CD4-positive, alpha-beta T cell treated with Interleukin-15 for 1 hour (primary cell): Measurements from ENCODE around the gene MLC1.
A peak's percentile ranks its signal among the peaks of the same experiment; 100 is the strongest.

Experiments
- DNase-seq: peaks from one replicate; pipeline ENCODE4 v3.0.0-alpha.2; 2020

The MLC1 gene

GRCh38 chr22:50085211-50085972 is at the start of gene MLC1:
Gene MLC1 (minus strand): TSS chr22:50085426. CDS start chr22:50084902, 524 bp downstream.
- DNase-seq = peak; percentile 29

GRCh38 chr22:50134481-50134880 is 49.3 kb upstream of the MLC1 start:
- no peak for DNase-seq

GRCh38 chr22:50131894-50132293 is 46.7 kb upstream of the MLC1 start:
- DNase-seq = no peak

- no peak for DNase-seq
These were observed 44.0 kb upstream of the MLC1 start for GRCh38 chr22:50129121-50129736.

DNA sequence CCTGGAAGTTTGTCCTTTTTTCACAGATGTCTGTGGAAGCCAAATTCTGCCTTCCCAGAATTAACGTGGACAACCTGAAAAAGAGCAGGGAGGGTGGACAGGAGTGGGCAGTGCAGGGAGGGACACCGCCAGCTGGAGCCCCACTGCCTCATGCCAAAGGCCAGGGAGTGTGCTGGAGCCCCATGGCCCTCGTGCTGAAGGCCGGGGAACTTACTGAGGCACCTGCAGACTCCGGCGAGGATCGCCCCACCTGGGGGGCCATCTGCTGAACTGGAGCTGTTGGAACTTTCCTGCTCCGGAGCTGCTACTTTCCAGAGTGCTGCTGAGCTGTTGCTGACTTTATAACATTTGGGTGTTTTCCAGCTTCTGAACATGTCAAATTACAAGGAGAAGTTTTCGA is 39.8 kb upstream of the MLC1 start:
- DNase-seq = no peak

GRCh38 chr22:50123119-50123518 is 37.9 kb upstream of the MLC1 start:
- DNase-seq = no peak

DNA sequence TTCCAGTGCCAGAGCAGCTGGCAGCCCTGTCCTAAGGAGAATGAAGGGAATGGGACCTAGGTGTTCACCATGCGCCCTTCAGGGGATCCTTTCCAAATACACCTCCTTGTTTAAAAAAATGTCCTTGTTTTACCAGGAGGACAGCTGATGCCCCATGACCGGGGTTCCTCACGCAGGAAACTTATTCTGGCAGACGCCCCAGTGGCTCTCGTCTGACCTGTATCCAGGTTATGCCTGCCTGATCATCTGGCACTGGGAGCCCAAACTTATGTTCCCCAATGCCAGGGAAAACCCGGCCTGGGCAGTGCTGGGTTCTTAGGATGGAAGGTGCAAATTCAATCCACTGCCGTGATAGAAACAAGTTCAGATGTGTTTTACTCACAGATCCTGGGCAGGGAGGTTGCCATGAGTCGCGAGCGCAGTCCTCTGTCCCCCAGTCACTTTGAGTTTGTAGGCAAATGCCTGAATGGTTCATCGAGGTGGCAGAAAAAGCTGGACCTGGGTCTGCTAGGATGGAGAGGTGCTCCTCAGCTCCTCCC is 36.0 kb upstream of the MLC1 start:
- no peak for DNase-seq

- DNase-seq = no peak
These were observed 34.6 kb upstream of the MLC1 start for GRCh38 chr22:50119768-50120251.

GRCh38 chr22:50119169-50119767 is 34.0 kb upstream of the MLC1 start:
- DNase-seq = no peak

DNA sequence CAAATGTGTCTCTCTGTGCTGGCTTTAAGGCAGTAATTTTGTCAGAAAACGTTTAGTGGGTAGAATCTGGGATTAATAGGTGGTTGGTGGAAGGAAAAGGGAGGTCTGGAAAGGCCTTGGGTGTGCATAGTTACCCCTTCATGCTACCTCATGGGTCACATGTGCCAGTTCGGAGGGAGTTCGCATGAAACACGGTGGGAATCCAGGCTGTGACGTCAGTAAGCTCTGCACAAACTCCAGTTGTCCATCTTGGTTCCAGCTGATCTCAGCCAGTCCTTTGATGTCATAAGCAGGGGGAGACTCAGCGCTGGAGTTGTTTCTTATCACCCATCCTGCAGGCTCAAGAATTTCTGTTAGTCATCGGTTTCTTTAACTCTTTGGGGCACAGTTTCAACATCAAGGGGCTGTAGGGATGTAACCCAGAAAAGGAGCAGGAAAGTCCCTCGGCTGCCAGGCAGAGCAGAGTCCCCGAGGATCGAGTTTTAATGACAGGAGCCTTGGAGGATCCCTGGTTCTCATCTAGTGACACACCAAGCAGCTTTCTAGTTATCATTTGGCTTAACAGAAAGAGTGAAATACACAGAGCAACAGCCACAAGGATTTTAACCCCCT is 33.4 kb upstream of the MLC1 start:
- DNase-seq = no peak

DNA sequence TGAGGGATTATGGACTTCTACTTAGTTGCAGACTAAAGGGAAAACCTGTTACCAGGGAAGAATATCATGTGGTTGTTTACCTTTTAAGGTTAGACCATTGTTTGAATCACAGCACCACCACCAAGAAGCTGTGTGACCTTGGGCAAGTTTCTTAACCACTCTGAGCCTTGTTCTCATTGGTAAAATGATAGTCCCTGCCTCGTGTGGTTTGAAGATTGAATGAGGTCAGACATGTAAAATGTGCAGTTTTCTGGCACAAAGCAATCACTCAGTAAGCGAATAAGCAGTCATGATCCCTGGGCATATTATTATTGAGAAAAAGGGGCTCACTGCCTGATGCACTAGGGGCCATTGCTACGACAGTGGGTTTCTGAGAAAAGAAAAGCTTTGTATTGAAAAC is 32.9 kb upstream of the MLC1 start:
- DNase-seq = no peak

DNA sequence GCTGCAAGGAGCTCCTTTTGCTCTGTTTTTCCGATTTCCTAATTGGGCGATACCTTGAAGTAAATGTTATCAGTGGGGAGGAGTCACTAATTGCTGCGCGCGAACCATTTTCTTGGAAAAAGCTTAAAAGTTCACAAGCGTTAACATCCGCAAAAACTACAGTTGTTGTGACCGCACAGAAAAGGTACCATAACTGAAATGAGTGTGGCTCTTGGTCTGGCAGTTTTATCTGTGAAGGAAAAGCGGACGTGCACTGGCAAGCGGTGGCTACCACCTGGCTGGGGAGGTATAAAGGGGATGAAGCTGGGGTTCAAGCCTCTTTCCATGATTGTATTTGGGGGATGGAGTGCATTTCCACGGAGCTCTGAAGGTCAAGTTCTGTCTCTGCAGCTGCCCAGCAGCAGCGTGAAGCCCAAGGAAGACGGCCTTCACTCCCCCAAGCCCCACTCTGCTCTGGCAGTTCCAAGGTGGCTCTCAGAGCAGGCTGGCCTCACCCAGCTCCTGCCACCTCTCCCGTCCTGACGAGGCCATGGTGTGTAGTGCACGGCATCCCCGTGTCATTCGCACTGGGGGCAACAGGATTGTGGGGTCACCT is 32.0 kb upstream of the MLC1 start:
- DNase-seq = no peak

DNA sequence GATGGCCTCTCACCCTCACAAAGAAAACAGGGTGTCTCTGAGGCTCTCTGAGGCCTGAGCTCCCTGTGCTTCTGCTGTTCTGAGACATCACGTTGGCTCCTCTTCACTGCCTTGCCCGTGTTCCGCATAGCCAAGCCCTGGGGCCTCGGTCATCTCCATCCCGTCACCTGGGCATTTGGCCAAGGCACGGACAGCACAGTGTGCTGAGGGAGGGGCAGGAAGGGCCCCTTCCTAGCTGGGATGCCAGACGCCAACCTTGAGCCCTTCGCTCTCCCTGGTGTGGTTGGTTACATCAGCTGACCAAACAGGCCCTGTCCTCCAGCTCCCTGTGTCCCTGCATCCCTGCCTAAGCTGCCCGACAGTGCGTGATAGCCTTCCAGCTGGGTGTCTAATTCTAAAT is 30.5 kb upstream of the MLC1 start:
- no peak for DNase-seq

DNA sequence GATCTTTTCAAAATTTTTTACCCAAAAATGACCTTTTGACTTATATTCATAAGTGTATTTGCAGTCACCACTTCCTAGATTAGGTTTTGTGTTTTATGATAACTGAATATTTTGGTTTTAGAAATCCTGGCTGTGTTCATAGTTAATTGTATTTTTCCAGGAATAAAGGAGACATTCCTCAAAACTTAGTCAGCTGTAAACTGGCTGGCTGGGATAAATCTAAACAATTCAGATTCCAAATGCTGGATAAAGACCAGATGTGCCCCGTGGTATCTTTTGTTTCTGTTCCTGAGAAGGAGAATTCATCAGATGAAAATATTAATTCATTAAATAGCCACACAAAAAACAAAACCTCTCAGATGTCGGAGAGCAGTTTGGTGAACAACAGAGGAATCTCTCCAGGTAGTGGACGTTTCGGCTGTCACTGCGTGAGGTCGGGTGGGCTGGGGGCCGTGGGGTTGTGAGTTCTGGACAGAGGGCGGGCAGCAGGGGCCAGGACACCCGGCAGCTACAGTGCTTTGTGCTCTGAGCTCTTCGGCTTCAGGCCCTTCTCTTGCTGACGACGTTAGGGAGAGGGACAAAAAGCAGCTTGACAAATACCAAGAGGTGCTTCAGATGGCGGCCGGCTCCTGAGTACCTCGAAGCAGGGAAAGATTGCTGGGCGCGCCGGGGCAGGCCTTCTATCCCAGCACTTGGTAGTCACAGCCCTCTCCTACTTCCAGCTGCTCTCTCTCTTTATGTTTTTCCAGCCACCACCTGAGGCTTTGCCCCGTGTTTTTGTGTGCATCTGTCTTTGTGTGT is 29.2 kb upstream of the MLC1 start:
- no peak for DNase-seq

GRCh38 chr22:50112151-50113118 is 27.2 kb upstream of the MLC1 start:
- no peak for DNase-seq

GRCh38 chr22:50111056-50111455 is 25.8 kb upstream of the MLC1 start:
- DNase-seq = no peak

- no peak for DNase-seq
These were observed 22.3 kb upstream of the MLC1 start for GRCh38 chr22:50107529-50107928.

DNA sequence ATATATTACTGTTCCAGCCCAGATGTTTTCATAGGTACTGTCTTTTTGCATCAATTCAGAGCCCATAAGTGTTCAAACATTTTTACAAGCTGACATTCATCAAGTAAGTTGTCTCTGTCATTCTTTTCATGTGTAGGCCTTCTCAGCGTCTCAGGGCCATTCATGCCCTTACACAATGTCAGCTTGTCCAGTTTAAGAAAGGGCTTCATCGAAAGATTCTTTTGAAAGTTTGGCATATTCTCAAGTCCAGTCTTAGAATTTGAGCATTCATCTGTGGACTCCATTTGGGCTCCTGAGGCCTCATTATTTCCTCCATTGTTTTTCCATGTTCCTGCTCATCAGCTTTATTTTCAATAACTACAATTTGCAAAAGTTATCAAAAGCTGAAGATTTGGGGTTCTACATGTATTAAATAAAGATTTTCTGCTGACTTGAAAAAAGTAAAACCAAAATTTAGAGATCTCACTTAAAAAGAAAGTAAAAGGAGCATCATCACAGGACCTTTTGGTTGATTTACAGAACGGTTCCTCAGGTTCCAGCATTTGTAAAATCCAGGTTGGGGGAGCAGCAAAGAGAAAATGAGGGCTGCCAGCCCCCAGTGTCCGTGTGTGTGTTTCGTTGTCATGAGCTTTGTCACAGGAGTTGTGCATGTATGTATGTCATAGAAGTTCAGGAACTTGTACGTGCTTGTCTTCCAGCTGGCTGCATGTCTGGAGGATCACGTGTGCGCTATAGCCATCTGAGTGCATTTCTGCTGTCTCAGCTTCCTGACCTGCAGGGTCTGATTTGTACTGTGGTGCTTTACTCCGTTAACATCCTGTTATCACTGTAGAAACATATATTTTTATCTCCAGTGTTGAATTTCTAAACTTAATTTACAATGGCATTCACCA is 20.2 kb upstream of the MLC1 start:
- no peak for DNase-seq

DNA sequence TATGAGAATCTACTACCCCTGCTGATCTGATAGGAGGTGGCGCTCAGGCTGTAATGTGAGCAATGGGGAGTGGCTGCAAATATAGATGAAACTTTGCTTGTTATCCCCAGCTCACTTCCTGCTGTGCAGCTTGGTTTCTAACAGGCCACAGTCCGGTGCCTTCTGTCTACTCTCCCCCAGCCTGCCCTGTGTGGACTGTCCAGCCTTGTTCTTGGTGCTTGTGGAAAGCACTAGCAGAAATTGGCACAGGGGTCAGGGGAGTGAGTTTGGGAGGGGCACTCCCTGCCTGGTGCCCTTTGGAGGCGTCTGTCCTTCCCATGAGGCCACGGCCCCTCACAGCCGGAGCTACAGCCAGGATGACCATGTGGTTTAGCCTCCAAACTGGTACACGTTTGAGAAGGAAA is 18.9 kb upstream of the MLC1 start:
- no peak for DNase-seq

GRCh38 chr22:50102946-50103345 is 17.7 kb upstream of the MLC1 start:
- DNase-seq = no peak
